H7 (cell line): ENCODE measurements around the gene CD7. TPM values are rescaled to one million over a fixed set of nuclear protein-coding genes. Genes with fewer than 3 reads are reported as not detected.

Experiments used
- DNase-seq: peaks from one replicate; pipeline ENCODE4 v3.0.0; 2012
- H3K27me3 ChIP-seq: 2 replicates; pipeline ENCODE4 v1.6.0; 2011; ENCODE audit warnings: mild to moderate bottlenecking, low read length; ENCODE audit not compliant: control insufficient read depth, insufficient read depth
- H3K36me3 ChIP-seq: replicated peaks from 2 replicates; pipeline ENCODE4 v1.5.1; 2011; ENCODE audit warnings: low read length; ENCODE audit not compliant: control insufficient read depth, insufficient read depth
- H3K4me3 ChIP-seq: 2 replicates; pipeline ENCODE4 v1.5.1; 2011; ENCODE audit warnings: low read depth, mild to moderate bottlenecking, control low read depth, low read length, moderate library complexity; ENCODE audit not compliant: insufficient read depth
- total RNA-seq: library from RNA; depleted of rRNA; stranded (reverse); fragments of >200 nt; shearing (Covaris generic); gene quantifications from 2 replicates; pipeline ENCODE4 v1.2.3, GENCODE V29; 2014

CD7 gene
- total RNA-seq, 1 experiment from 2014 or later: 0.38 TPM

- DNase-seq: no peak
- H3K36me3 ChIP-seq: no peaks in the 10 kb centered on the region
- H3K4me3 ChIP-seq: no peak overlapping the region
- no peaks in the 10 kb centered on the region for H3K27me3 ChIP-seq
Measured at GRCh38 chr17:82277851-82278250, 39.6 kb downstream of the CD7 start.

GRCh38 chr17:82276938-82277337, 40.5 kb downstream of the CD7 start:
- Histone ChIP-seq H3K36me3 (no peaks in the 10 kb centered on the region), H3K4me3 (no peak overlapping the region), H3K27me3 (no peaks in the 10 kb centered on the region)
- DNase-seq: no peak

- no peak for DNase-seq
- no peak overlapping the region for H3K4me3 ChIP-seq
- H3K27me3 ChIP-seq: no peaks in the 10 kb centered on the region
- H3K36me3 ChIP-seq: peaks cover 9% of the 10 kb centered on the region
Measured at GRCh38 chr17:82275326-82275725, 42.1 kb downstream of the CD7 start.

- peak; percentile 50 for DNase-seq
- Histone ChIP-seq H3K27me3 (no peaks in the 10 kb centered on the region), H3K4me3 (peak overlapping the region; percentile 52), H3K36me3 (peaks cover 10% of the 10 kb centered on the region)
Measured at GRCh38 chr17:82274134-82275020, 43.0 kb downstream of the CD7 start.

- Histone ChIP-seq H3K27me3 (no peaks in the 10 kb centered on the region), H3K36me3 (peaks cover 10% of the 10 kb centered on the region), H3K4me3 (peak within 1 kb of the TSS; percentile 52)
- peak; percentile 100 for DNase-seq
Measured at GRCh38 chr17:82273327-82274133, 43.9 kb downstream of the CD7 start, which contains the start of gene CSNK1D. CSNK1D (minus strand) TSS chr17:82273700; CDS start chr17:82273381, 319 bp downstream.

GRCh38 chr17:82272495-82273326, 44.7 kb downstream of the CD7 start:
- H3K4me3 ChIP-seq: peak overlapping the region; percentile 52
- no peaks in the 10 kb centered on the region for H3K27me3 ChIP-seq
- DNase-seq: peak; percentile 96
- H3K36me3 ChIP-seq: peaks cover 10% of the 10 kb centered on the region

GRCh38 chr17:82271401-82271800, 46.0 kb downstream of the CD7 start:
- no peak overlapping the region for H3K4me3 ChIP-seq
- peaks cover 16% of the 10 kb centered on the region for H3K36me3 ChIP-seq
- H3K27me3 ChIP-seq: no peaks in the 10 kb centered on the region
- no peak for DNase-seq

GRCh38 chr17:82270651-82271050, 46.8 kb downstream of the CD7 start:
- peaks cover 22% of the 10 kb centered on the region for H3K36me3 ChIP-seq
- H3K4me3 ChIP-seq: no peak overlapping the region
- DNase-seq: no peak
- H3K27me3 ChIP-seq: no peaks in the 10 kb centered on the region

- Histone ChIP-seq H3K4me3 (no peak overlapping the region), H3K36me3 (peaks cover 28% of the 10 kb centered on the region), H3K27me3 (no peaks in the 10 kb centered on the region)
- no peak for DNase-seq
Measured at GRCh38 chr17:82269882-82270500, 47.4 kb downstream of the CD7 start.

GRCh38 chr17:82269138-82269881, 48.1 kb downstream of the CD7 start:
- no peak overlapping the region for H3K4me3 ChIP-seq
- H3K36me3 ChIP-seq: peaks cover 31% of the 10 kb centered on the region
- H3K27me3 ChIP-seq: no peaks in the 10 kb centered on the region
- DNase-seq: peak; percentile 64

- Histone ChIP-seq H3K27me3 (no peaks in the 10 kb centered on the region), H3K36me3 (peaks cover 42% of the 10 kb centered on the region), H3K4me3 (no peak overlapping the region)
- DNase-seq: peak; percentile 66
Measured at GRCh38 chr17:82267575-82268379, 49.6 kb downstream of the CD7 start.

GRCh38 chr17:82266142-82266541, 51.3 kb downstream of the CD7 start:
- H3K4me3 ChIP-seq: no peak overlapping the region
- no peaks in the 10 kb centered on the region for H3K27me3 ChIP-seq
- no peak for DNase-seq
- H3K36me3 ChIP-seq: peaks cover 51% of the 10 kb centered on the region
